Activated T-cell treated with anti-CD3 and anti-CD28 coated beads, Interleukin-2, amount 50 U/mL, for 24 hours (primary cell): ENCODE results near the gene NOL6.

Experiments used
- DNase-seq: peaks from one replicate; pipeline ENCODE4 v3.0.0-alpha.2; 2020
- H3K27ac Mint-ChIP-seq: 2 replicates; pipeline ENCODE4 v1.8.0; 2020; ENCODE audit warnings: mild to moderate bottlenecking, mixed read lengths
- H3K27me3 Mint-ChIP-seq: 2 replicates; pipeline ENCODE4 v1.8.0; 2020; ENCODE audit warnings: mixed read lengths
- H3K36me3 Mint-ChIP-seq: 2 replicates; pipeline ENCODE4 v1.8.0; 2020; ENCODE audit warnings: low read depth, mixed read lengths
- H3K4me1 Mint-ChIP-seq: 2 replicates; pipeline ENCODE4 v1.8.0; 2020; ENCODE audit warnings: low read depth, mixed read lengths
- H3K4me3 Mint-ChIP-seq: 2 replicates; pipeline ENCODE4 v1.8.0; 2020; ENCODE audit warnings: mild to moderate bottlenecking, moderate library complexity, mixed read lengths
- H3K9me3 Mint-ChIP-seq: 2 replicates; pipeline ENCODE4 v1.8.0; 2020; ENCODE audit warnings: mixed read lengths

NOL6 gene

DNA sequence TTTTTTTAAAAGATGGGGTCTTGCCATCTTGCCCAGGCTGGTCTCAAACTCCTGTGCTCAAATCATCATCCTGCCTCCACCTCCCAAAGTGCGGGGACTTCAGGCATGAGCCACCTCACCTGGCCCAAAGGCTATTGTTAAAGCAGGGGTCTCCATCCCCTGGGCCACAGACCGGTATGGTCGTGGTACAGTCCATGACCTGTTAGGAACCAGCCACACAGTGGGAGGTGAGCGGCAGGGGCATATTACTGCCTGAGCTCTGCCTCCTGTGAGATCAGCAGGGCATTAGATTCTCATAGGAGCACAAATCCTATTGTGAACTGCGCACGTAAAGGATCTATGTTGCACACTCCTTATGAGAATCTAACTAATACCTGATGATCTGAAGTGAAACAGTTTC lies 7.3 kb upstream of the NOL6 start:
- Mint-ChIP-seq H3K36me3 (no peaks in the 10 kb centered on the region), H3K27ac (no peak overlapping the region), H3K4me1 (no peaks in the 10 kb centered on the region), H3K4me3 (no peak overlapping the region), H3K27me3 (no peaks in the 10 kb centered on the region), H3K9me3 (no peaks in the 10 kb centered on the region)
- DNase-seq, result no peak

DNA sequence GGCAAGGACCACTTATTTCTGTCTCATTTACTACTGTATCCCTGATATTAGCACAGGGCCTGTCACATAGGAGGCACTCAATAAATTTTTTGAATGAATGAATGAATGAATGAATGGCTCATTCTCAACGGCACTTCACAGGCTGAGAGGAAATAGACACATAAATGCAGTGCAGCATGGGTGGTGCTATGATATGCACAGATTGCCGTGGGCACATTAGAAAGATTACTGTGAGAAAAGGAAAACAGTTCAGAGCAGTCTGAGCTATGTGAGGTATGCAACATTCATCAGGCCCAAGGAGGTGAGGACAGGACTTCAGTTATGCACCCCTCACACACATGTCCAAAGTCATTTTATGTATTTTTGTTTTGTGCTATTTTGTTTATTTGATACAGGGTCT lies 6.4 kb upstream of the NOL6 start:
- Mint-ChIP-seq H3K4me3 (no peak overlapping the region), H3K36me3 (no peaks in the 10 kb centered on the region), H3K27me3 (no peaks in the 10 kb centered on the region), H3K27ac (no peak overlapping the region), H3K9me3 (no peaks in the 10 kb centered on the region), H3K4me1 (no peaks in the 10 kb centered on the region)
- no peak for DNase-seq

DNA sequence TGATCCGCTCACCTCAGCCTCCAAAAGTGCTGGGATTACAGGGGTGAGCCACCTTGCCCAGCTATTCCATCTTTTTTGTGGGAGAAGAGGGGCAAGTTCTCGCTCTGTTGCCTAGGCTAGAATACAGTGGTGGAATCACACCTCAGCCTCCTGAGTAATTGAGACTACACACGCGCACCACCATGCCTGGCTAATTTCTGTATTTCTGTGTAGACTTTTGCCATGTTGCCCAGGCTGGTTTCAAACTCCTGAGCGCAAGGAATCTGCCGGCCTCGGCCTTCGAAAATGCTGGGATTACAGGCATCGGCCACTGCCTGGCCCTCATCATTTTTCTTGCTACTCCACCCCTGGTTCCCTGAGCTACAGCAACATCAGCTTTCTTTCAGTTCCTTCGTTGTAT lies 2.8 kb upstream of the NOL6 start:
- H3K27me3 Mint-ChIP-seq, result no peaks in the 10 kb centered on the region
- no peak overlapping the region for H3K4me3 Mint-ChIP-seq
- DNase-seq, result no peak
- peaks cover 25% of the 10 kb centered on the region for H3K36me3 Mint-ChIP-seq
- no peak overlapping the region for H3K27ac Mint-ChIP-seq
- peaks cover 22% of the 10 kb centered on the region for H3K4me1 Mint-ChIP-seq
- H3K9me3 Mint-ChIP-seq, result no peaks in the 10 kb centered on the region

DNA sequence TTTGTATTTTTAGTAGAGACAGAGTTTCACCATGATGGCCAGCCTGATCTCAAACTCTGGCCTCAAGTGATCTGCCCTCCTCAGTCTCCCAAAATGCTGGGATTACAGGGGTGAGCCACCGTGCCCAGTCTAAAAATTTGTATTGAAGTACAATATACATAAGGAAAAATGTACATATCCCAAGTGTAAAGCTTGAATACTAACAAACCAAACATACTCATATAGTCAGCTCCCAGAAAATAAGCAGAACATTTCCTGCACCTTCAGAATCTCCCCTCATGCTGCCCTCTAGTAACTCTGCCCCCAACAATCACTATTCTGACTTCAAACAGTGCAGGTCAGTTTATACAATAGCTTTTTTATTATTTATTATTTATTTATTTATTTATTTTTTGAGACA lies 1.6 kb upstream of the NOL6 start:
- DNase-seq, result no peak
- Mint-ChIP-seq H3K36me3 (peaks cover 37% of the 10 kb centered on the region), H3K4me1 (peaks cover 29% of the 10 kb centered on the region), H3K9me3 (no peaks in the 10 kb centered on the region), H3K27ac (peak overlapping the region; percentile 63), H3K4me3 (no peak overlapping the region), H3K27me3 (no peaks in the 10 kb centered on the region)

DNA sequence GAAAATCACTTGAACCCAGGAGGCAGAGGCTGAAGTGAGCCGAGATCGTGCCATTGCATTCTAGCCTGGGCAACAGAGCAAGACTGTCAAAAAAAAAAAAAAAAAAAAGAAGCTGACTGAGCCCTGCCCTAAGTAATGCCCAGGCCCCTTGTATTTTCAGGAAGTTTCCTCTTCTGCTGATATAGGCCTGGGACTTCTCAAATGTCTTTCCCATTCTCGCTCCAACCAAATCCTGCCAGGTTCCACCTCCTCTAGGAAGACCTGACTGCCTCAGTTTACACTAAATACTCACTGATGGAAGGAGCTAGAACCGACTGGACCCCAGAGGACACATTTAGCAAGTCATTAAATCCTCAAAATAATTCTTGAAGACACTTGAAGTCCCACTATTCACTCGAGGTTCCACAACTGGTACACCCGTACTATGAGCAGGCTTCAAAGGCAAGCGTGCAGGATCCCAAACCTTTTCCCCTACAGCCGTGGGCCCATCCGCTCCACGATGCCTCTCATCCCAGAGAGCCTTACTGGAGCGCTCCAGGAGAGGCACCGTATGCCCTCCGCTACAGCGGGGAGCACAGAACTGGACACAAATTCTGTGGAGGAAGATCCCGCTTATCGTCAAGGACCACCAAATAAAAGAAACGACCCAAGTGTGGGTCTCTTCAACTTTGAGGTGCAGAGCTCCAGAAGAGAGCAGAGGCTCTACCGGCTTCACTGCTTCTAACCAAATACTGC lies 676 bp downstream of the NOL6 start:
- H3K27ac Mint-ChIP-seq, result peak overlapping the region; percentile 99
- no peaks in the 10 kb centered on the region for H3K27me3 Mint-ChIP-seq

GRCh38 chr9:33472171-33472880 lies 1.4 kb downstream of the NOL6 start:
- Mint-ChIP-seq H3K27ac (peak overlapping the region; percentile 99), H3K9me3 (no peaks in the 10 kb centered on the region), H3K4me3 (peak overlapping the region; percentile 100), H3K27me3 (no peaks in the 10 kb centered on the region), H3K4me1 (peaks cover 31% of the 10 kb centered on the region), H3K36me3 (peaks cover 67% of the 10 kb centered on the region)
- no peak for DNase-seq

More for the DNA sequence above, 676 bp downstream of the NOL6 start:
- Mint-ChIP-seq H3K4me1 (peaks cover 31% of the 10 kb centered on the region), H3K4me3 (peak overlapping the region; percentile 100), H3K36me3 (peaks cover 60% of the 10 kb centered on the region), H3K9me3 (no peaks in the 10 kb centered on the region)
- no peak for DNase-seq

- peak overlapping the region; percentile 99 for H3K27ac Mint-ChIP-seq
- DNase-seq, result no peak
- peak overlapping the region; percentile 100 for H3K4me3 Mint-ChIP-seq
- no peaks in the 10 kb centered on the region for H3K27me3 Mint-ChIP-seq
- H3K9me3 Mint-ChIP-seq, result no peaks in the 10 kb centered on the region
- H3K4me1 Mint-ChIP-seq, result peaks cover 31% of the 10 kb centered on the region
- peaks cover 76% of the 10 kb centered on the region for H3K36me3 Mint-ChIP-seq
Observed at GRCh38 chr9:33471361-33471760, 2.4 kb downstream of the NOL6 start.

DNA sequence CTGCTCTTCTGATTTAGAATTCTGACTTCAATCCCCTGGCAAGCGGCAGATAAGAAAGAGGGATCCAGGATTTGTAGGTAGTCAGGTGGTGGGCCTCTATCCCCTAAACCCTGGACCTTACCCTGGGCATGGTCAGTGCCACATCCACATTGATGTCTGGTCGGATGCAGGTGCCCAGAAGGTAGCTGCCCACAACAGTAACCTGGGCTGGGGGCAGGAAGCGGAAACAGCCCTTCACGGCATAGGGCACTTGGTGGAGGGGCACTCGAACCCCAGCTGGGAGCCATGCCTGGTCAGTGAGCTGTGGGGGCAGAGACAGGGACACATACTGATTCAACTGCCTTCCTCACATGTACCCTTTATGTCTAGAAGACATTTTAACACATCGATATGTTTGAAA lies 3.8 kb downstream of the NOL6 start:
- Mint-ChIP-seq H3K9me3 (no peaks in the 10 kb centered on the region), H3K4me1 (peaks cover 31% of the 10 kb centered on the region), H3K36me3 (peaks cover 91% of the 10 kb centered on the region), H3K27ac (peak overlapping the region; percentile 61), H3K27me3 (no peaks in the 10 kb centered on the region), H3K4me3 (no peak overlapping the region)
- no peak for DNase-seq

- Mint-ChIP-seq H3K9me3 (no peaks in the 10 kb centered on the region), H3K36me3 (peaks cover 99% of the 10 kb centered on the region), H3K4me1 (peaks cover 26% of the 10 kb centered on the region), H3K27ac (peak overlapping the region; percentile 61), H3K27me3 (no peaks in the 10 kb centered on the region), H3K4me3 (no peak overlapping the region)
- no peak for DNase-seq
Observed at GRCh38 chr9:33468797-33469621, 4.7 kb downstream of the NOL6 start.

GRCh38 chr9:33468215-33468730 lies 5.5 kb downstream of the NOL6 start:
- H3K27ac Mint-ChIP-seq, result peak overlapping the region; percentile 48
- H3K4me1 Mint-ChIP-seq, result peaks cover 23% of the 10 kb centered on the region
- H3K36me3 Mint-ChIP-seq, result peaks cover 100% of the 10 kb centered on the region
- H3K4me3 Mint-ChIP-seq, result no peak overlapping the region
- H3K27me3 Mint-ChIP-seq, result no peaks in the 10 kb centered on the region
- no peak for DNase-seq
- no peaks in the 10 kb centered on the region for H3K9me3 Mint-ChIP-seq

- Mint-ChIP-seq H3K27ac (no peak overlapping the region), H3K36me3 (peaks cover 100% of the 10 kb centered on the region), H3K27me3 (no peaks in the 10 kb centered on the region), H3K4me1 (peaks cover 19% of the 10 kb centered on the region), H3K4me3 (no peak overlapping the region), H3K9me3 (no peaks in the 10 kb centered on the region)
- DNase-seq, result no peak
Observed at GRCh38 chr9:33467526-33467925, 6.2 kb downstream of the NOL6 start.

DNA sequence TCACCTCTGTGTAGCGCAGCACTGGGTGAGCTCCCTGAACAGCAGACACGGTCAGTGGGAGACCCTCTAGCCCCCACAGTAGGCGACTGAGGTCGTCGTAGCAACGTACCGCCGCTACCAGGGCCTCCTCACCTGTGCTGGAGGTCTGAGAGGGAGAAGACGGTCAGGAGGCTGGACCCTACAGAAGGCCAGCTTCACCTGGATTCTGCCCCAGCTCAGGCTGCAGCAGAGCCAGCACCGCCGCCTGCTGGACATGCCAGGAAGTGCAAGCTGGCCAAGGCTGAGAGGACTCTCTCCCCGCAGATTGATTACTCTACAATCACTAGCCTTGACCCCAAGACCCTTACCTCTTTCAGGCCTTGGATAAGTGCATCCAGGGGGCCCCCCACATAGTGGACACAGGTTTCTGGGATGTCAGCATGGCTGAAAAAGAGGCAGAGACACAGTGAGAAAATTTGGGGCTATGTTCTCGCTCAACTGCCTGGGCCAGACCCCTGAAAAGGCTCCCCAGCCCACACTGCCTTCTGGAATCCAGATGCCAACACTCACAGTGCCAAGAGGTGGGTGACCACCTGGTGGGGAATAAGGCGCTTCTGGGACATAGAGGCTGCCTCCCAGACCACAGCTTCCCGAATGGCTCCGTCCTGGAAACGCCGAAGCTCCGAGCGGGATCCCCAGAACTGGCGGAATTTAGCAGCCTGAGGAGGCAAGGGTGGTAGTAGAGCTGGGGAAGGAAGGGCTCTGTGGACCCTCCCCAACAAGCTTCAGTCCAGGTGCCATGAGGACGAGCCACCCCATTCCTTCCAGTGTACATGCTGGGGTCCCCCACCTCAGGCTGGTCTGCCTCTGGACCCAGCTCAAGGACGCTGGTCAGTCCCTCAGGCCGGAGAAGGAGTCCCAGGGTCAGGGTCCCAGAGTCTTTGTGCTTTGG lies 6.9 kb downstream of the NOL6 start:
- Mint-ChIP-seq H3K9me3 (no peaks in the 10 kb centered on the region), H3K27me3 (no peaks in the 10 kb centered on the region), H3K36me3 (peaks cover 100% of the 10 kb centered on the region), H3K27ac (no peak overlapping the region), H3K4me3 (no peak overlapping the region), H3K4me1 (peaks cover 12% of the 10 kb centered on the region)
- DNase-seq, result peak; percentile 84

GRCh38 chr9:33465596-33466564 lies 7.8 kb downstream of the NOL6 start:
- Mint-ChIP-seq H3K4me3 (no peak overlapping the region), H3K4me1 (peaks cover 8% of the 10 kb centered on the region), H3K27ac (peak overlapping the region; percentile 41), H3K36me3 (peaks cover 100% of the 10 kb centered on the region), H3K9me3 (no peaks in the 10 kb centered on the region), H3K27me3 (no peaks in the 10 kb centered on the region)
- DNase-seq, result no peak
